Small intestine (tissue), 7 donors: Measurements from ENCODE around the gene TTLL8. TPM values are rescaled to one million over a fixed set of nuclear protein-coding genes. Genes with fewer than 3 reads are reported as not detected.

Experiments used
- DNase-seq, 2 donors: peaks; one replicate each; pipeline versions ENCODE4 v3.0.0 to v3.0.0-alpha.2; 2013
- FAIRE-seq: peaks from 2 replicates; lab custom pipeline; 2012; peaks lifted over from hg19 to GRCh38; lab: Jason Lieb, UNC
- H3K27ac ChIP-seq, 3 donors: one replicate each; pipeline ENCODE4 v1.5.1; 2013; ENCODE audit warnings: low read length in 2 of 3, mild to moderate bottlenecking in 2 of 3, control low read depth in 1 of 3, inconsistent platforms in 1 of 3, low read depth in 1 of 3, moderate library complexity in 1 of 3
- H3K27me3 ChIP-seq, 3 donors: one replicate each; pipeline ENCODE4 v1.6.1; 2013; ENCODE audit warnings: low read length in 3 of 3, inconsistent platforms in 1 of 3; ENCODE audit not compliant: control insufficient read depth in 3 of 3, insufficient read depth in 3 of 3
- H3K36me3 ChIP-seq, 3 donors: one replicate each; pipeline ENCODE4 v1.6.1; 2013; ENCODE audit warnings: low read length in 3 of 3, inconsistent platforms in 1 of 3, low read depth in 1 of 3, mild to moderate bottlenecking in 1 of 3, moderate library complexity in 1 of 3; ENCODE audit not compliant: control insufficient read depth in 3 of 3, insufficient read depth in 2 of 3
- H3K4me1 ChIP-seq, 3 donors: one replicate each; pipeline ENCODE4 v1.6.1; 2013; ENCODE audit warnings: low read length in 2 of 3, inconsistent platforms in 1 of 3, low read depth in 1 of 3, mild to moderate bottlenecking in 1 of 3, moderate library complexity in 1 of 3; ENCODE audit not compliant: control insufficient read depth in 3 of 3, insufficient read depth in 2 of 3
- H3K4me3 ChIP-seq, 3 donors: one replicate each; pipeline ENCODE4 v1.5.1; 2013; ENCODE audit warnings: low read length in 3 of 3, control low read depth in 1 of 3, inconsistent platforms in 1 of 3, low read depth in 1 of 3, mild to moderate bottlenecking in 1 of 3, moderate library complexity in 1 of 3
- H3K9me3 ChIP-seq, 2 donors: one replicate each; pipeline ENCODE4 v1.6.1; 2013; ENCODE audit warnings: low read depth in 1 of 2, low read length in 1 of 2; ENCODE audit not compliant: control insufficient read depth in 2 of 2, insufficient read depth in 1 of 2
- WGBS, 3 donors: extraction: QIAGEN DNeasy Blood & Tissue Kit; methylation state at CpG; one replicate each; pipeline ENCODE4 v1.1.7; 2013; 5-methylcytosine and 5-hydroxymethylcytosine counted together
- polyA plus RNA-seq, 4 donors: library from polyadenylated mRNA; stranded (reverse) in 3 of 4; unstranded in 1 of 4; fragments of 200-250 nt in 3 of 4; fragments of 120-200 nt in 1 of 4; gene quantifications; one replicate each; pipeline versions ENCODE4 v1.2.1 to v1.2.3, GENCODE V29; 2013
- donor health status: healthy with polysubstance abuse.
- donor health status: control.
- donor health status: control.
- donor health status: Bipolar disorder and iron deficiency.
- donor health status: healthy.

The TTLL8 gene
- polyA plus RNA-seq, 4 donors: not detected

- 88 to 91% (median 90%) methylated on average over 19 of the region's 19 CpGs for WGBS, 3 donors
- no peak for DNase-seq
- Histone ChIP-seq H3K4me3 (no peak overlapping the region), H3K9me3 (no peaks in the 10 kb centered on the region), H3K27me3 (peaks cover 0 to 29% (median 12%) of the 10 kb centered on the region in 3 donors), H3K27ac (no peak overlapping the region), H3K4me1 (no peaks in the 10 kb centered on the region), H3K36me3 (no peaks in the 10 kb centered on the region)
- FAIRE-seq: no peak
Measured at GRCh38 chr22:50062509-50063135, 4.5 kb upstream of the TTLL8 start.

- no peak for FAIRE-seq
- Histone ChIP-seq H3K4me1 (no peaks in the 10 kb centered on the region), H3K36me3 (no peaks in the 10 kb centered on the region), H3K9me3 (no peaks in the 10 kb centered on the region), H3K4me3 (no peak overlapping the region), H3K27me3 (peaks cover 0 to 32% (median 14%) of the 10 kb centered on the region in 3 donors), H3K27ac (no peak overlapping the region)
- DNase-seq: no peak
- WGBS, 3 donors: 72 to 77% (median 73%) methylated on average over 17 of the region's 17 CpGs
Measured at GRCh38 chr22:50061824-50062355, 3.8 kb upstream of the TTLL8 start.

- Histone ChIP-seq H3K27me3 (peaks cover 0 to 36% (median 18%) of the 10 kb centered on the region in 3 donors), H3K36me3 (no peaks in the 10 kb centered on the region), H3K4me3 (no peak overlapping the region), H3K4me1 (no peaks in the 10 kb centered on the region), H3K9me3 (no peaks in the 10 kb centered on the region), H3K27ac (no peak overlapping the region)
- 63 to 78% (median 74%) methylated on average over 26 to 27 of the region's 27 CpGs for WGBS, 3 donors
- FAIRE-seq (no peak), DNase-seq (no peak)
Measured at GRCh38 chr22:50061141-50061823, 3.2 kb upstream of the TTLL8 start.

GRCh38 chr22:50060441-50061140, 2.5 kb upstream of the TTLL8 start:
- Histone ChIP-seq H3K36me3 (no peaks in the 10 kb centered on the region), H3K4me1 (no peaks in the 10 kb centered on the region), H3K27me3 (peaks cover 0 to 36% (median 18%) of the 10 kb centered on the region in 3 donors), H3K27ac (no peak overlapping the region), H3K9me3 (no peaks in the 10 kb centered on the region), H3K4me3 (no peak overlapping the region)
- 49 to 67% (median 55%) methylated on average over 28 of the region's 28 CpGs for WGBS, 3 donors
- no peak for FAIRE-seq
- no peak for DNase-seq

GRCh38 chr22:50059881-50060262, 1.8 kb upstream of the TTLL8 start:
- FAIRE-seq (no peak), DNase-seq (no peak)
- no peak overlapping the region for H3K27ac ChIP-seq
- no peaks in the 10 kb centered on the region for H3K4me1 ChIP-seq
- no peaks in the 10 kb centered on the region for H3K9me3 ChIP-seq
- H3K27me3 ChIP-seq: peaks cover 0 to 36% (median 18%) of the 10 kb centered on the region in 3 donors
- H3K4me3 ChIP-seq: no peak overlapping the region
- no peaks in the 10 kb centered on the region for H3K36me3 ChIP-seq
- WGBS, 3 donors: 66 to 80% (median 72%) methylated on average over 7 of the region's 7 CpGs

GRCh38 chr22:50058906-50059880, 1.1 kb upstream of the TTLL8 start:
- Histone ChIP-seq H3K27me3 (peaks cover 0 to 36% (median 18%) of the 10 kb centered on the region in 3 donors), H3K4me3 (no peak overlapping the region), H3K36me3 (no peaks in the 10 kb centered on the region), H3K4me1 (no peaks in the 10 kb centered on the region), H3K27ac (no peak overlapping the region), H3K9me3 (peaks cover 0 to under 1% of the 10 kb centered on the region in 2 donors)
- WGBS, 3 donors: 23 to 28% (median 24%) methylated on average over 29 to 31 of the region's 31 CpGs
- no peak for FAIRE-seq
- DNase-seq: no peak

- Histone ChIP-seq H3K4me3 (no peak overlapping the region), H3K27me3 (peaks cover 0 to 36% (median 18%) of the 10 kb centered on the region in 3 donors), H3K36me3 (no peaks in the 10 kb centered on the region), H3K4me1 (no peaks in the 10 kb centered on the region), H3K9me3 (peaks cover 0 to 2% of the 10 kb centered on the region in 2 donors), H3K27ac (no peak overlapping the region)
- 83 to 91% (median 84%) methylated on average over 12 to 14 of the region's 14 CpGs for WGBS, 3 donors
- no peak for DNase-seq
- FAIRE-seq: no peak
Measured at GRCh38 chr22:50057278-50058060, 629 bp downstream of the TTLL8 start.
